HCT116 (cell line): ENCODE results near the gene TMEM87A.

Experiments
- ELF1 ChIP-seq: IDR thresholded peaks from 2 replicates; pipeline ENCODE4 v1.6.1; 2012; ENCODE audit warnings: low read depth, borderline replicate concordance
- EZH2 ChIP-seq: fragments of 200-600 bp; sonication (generic); IDR thresholded peaks from 2 replicates; pipeline ENCODE4 v1.6.1; 2017; ENCODE audit warnings: antibody characterized with exemption, mixed run types
- SP1 ChIP-seq: IDR thresholded peaks from 2 replicates; pipeline ENCODE4 v1.6.1; 2012; ENCODE audit warnings: low read depth
- TF ChIP-seq, protein P1 (sequence below), 3 experiments: fragments of 200-600 bp in 1 of 3; sonication (generic) in 1 of 3; IDR thresholded peaks in 2 of 3; conservative IDR thresholded peaks in 1 of 3; 2 replicates each; pipeline ENCODE4 v1.5.1; 2012 to 2017; ENCODE audit warnings: low read depth in 2 of 3, low read length in 2 of 3, antibody characterized with exemption in 1 of 3, borderline replicate concordance in 1 of 3, control low read depth in 1 of 3, mild to moderate bottlenecking in 1 of 3, mixed read lengths in 1 of 3, mixed run types in 1 of 3, moderate library complexity in 1 of 3; ENCODE audit not compliant: insufficient read depth in 1 of 3

DNA sequence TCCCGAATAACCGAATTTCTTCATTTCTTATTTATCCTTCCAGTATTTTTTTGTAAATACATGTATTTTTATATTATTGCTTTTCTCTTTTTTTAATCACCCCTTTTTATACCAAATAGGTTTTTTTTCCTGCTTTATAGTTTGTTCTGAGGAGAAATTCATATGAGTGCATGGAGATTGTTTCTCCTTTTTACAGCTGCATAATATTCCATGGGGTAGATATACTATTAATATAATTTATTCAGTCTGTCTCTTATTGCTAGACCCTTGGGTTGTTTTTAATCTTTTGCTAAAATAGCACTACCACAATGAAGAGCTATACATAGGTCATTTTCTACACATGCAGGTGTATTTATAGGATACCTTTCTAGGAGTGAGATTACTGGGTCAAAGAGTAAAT, 3.5 kb upstream of the TMEM87A start:
- TF ChIP-seq, protein P1, sequence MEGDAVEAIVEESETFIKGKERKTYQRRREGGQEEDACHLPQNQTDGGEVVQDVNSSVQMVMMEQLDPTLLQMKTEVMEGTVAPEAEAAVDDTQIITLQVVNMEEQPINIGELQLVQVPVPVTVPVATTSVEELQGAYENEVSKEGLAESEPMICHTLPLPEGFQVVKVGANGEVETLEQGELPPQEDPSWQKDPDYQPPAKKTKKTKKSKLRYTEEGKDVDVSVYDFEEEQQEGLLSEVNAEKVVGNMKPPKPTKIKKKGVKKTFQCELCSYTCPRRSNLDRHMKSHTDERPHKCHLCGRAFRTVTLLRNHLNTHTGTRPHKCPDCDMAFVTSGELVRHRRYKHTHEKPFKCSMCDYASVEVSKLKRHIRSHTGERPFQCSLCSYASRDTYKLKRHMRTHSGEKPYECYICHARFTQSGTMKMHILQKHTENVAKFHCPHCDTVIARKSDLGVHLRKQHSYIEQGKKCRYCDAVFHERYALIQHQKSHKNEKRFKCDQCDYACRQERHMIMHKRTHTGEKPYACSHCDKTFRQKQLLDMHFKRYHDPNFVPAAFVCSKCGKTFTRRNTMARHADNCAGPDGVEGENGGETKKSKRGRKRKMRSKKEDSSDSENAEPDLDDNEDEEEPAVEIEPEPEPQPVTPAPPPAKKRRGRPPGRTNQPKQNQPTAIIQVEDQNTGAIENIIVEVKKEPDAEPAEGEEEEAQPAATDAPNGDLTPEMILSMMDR (IDR thresholded peaks at IDR 0.05 in 2 of 3, conservative IDR thresholded peaks at IDR 0.05 in 1 of 3; ENCODE audit: borderline replicate concordance in 1 of 3, insufficient read depth in 1 of 3, low read depth in 2 of 3, low read length in 2 of 3), result no peak
- TF ChIP-seq ELF1 (no peak), SP1 (no peak), EZH2 (no peak)
